Stomach (tissue), 9 donors: ENCODE results near the gene CCNH. TPM values are rescaled to one million over a fixed set of nuclear protein-coding genes. Genes with fewer than 3 reads are reported as not detected.

ENCODE experiments used
- DNase-seq, 2 donors: peaks; one replicate each; pipeline versions ENCODE4 v3.0.0 to v3.0.0-alpha.2; 2013 to 2019
- H3K27ac ChIP-seq, 5 donors: fragments of 200-600 bp in 4 of 5; sonication (generic) in 4 of 5; one replicate each; pipeline ENCODE4 v1.5.1; 2013 to 2019; ENCODE audit warnings: mild to moderate bottlenecking in 1 of 5, moderate library complexity in 1 of 5
- H3K27me3 ChIP-seq, 3 donors: fragments of 200-600 bp; sonication (generic); one replicate each; pipeline ENCODE4 v1.5.1; 2017 to 2019; ENCODE audit warnings: mixed run types in 1 of 3
- H3K36me3 ChIP-seq, 4 donors: fragments of 200-600 bp; sonication (generic); 1 replicate in 3 of 4; 2 replicates in 1 of 4; pipeline ENCODE4 v1.5.1; 2016 to 2019
- H3K4me1 ChIP-seq, 4 donors: fragments of 200-600 bp; sonication (generic); one replicate each; pipeline ENCODE4 v1.5.1; 2016 to 2019
- H3K4me3 ChIP-seq, 4 donors: fragments of 200-600 bp; sonication (generic) in 3 of 4; one replicate each; pipeline ENCODE4 v1.5.1; 2016 to 2019; ENCODE audit warnings: mild to moderate bottlenecking in 1 of 4
- H3K9me3 ChIP-seq, 4 donors: fragments of 200-600 bp; sonication (generic); one replicate each; pipeline ENCODE4 v1.5.1; 2016 to 2019
- EP300 ChIP-seq: sonication (generic); formaldehyde crosslinking; IDR thresholded peaks from one replicate; pipeline ENCODE4 v1.6.1; 2017; ENCODE audit warnings: antibody characterized with exemption
- POLR2A ChIP-seq, 4 donors: fragments of 450-650 bp; IDR thresholded peaks; one replicate each; pipeline ENCODE4 v1.6.1; 2016; ENCODE audit warnings: antibody characterized with exemption in 4 of 4, control low read depth in 2 of 4, mild to moderate bottlenecking in 1 of 4, moderate library complexity in 1 of 4
- POLR2AphosphoS5 ChIP-seq, 3 donors: sonication (generic); formaldehyde crosslinking; IDR thresholded peaks; one replicate each; pipeline ENCODE4 v1.6.1; 2016; ENCODE audit warnings: antibody characterized with exemption in 3 of 3
- WGBS, 5 donors: extraction: QIAGEN DNeasy Blood & Tissue Kit in 3 of 5; methylation state at CpG; one replicate each; pipeline versions ENCODE4 v1.1.5 to v1.1.7; 2013 to 2018; 5-methylcytosine and 5-hydroxymethylcytosine counted together
- intact Hi-C: fragments of 100-400 bp; cut with DNase I; formaldehyde crosslinking; loops from one replicate; pipeline ENCODE4 v1.15.1; 2023; ENCODE audit warnings: low total_unique reads
- polyA plus RNA-seq, 3 donors: library from polyadenylated mRNA; stranded (reverse); fragments of 200-250 nt; gene quantifications; one replicate each; pipeline ENCODE4 v1.2.3, GENCODE V29; 2013
- small RNA-seq, 4 donors: library from RNA; depleted of rRNA; stranded (forward); fragments of <200 nt; gene quantifications; one replicate each; pipeline ENCODE3, GENCODE V24; 2016
- total RNA-seq, 5 donors: library from RNA; depleted of rRNA; stranded (reverse); fragments of >200 nt; gene quantifications; one replicate each; pipeline versions ENCODE4 v1.1.0 to v1.2.3, GENCODE V29; 2014 to 2016
- TF ChIP-seq, protein P1 (sequence below), 7 experiments: fragments of 450-650 bp in 4 of 7; fragments of 200-600 bp in 3 of 7; sonication (generic) in 3 of 7; IDR thresholded peaks; one replicate each; pipeline ENCODE4 v1.5.1; 2016 to 2019; ENCODE audit warnings: antibody characterized with exemption in 7 of 7, control low read depth in 2 of 7, mild to moderate bottlenecking in 1 of 7
- donor health status: healthy with polysubstance abuse.
- donor health status: Bipolar disorder and iron deficiency.
- donor health status: healthy.

CCNH gene
- total and polyA plus RNA-seq, 8 donors = 30.4 to 219 (median 103) TPM

DNA sequence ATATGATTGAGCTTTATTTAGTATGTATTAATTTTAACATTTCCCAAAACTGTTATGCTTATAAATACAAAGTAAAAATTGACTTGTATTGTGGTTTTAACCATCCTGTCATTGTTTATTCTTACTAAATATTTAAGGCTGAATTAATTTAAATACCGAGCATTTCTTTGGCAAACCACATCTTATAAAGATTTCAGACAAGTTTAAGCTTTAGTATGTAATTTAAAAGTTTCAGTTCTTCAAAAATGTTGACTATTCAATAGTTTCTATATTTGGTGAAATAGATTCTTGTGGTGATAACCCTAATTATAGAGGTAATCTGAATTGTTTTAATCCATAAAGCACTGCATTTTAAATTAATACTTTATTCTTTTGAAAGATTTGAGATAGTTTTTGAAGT, 65.5 kb downstream of the CCNH start:
- no peaks in the 10 kb centered on the region for H3K27me3 ChIP-seq
- intact Hi-C loops = no loop called here
- DNase-seq = no peak
- H3K4me3 ChIP-seq = no peak overlapping the region
- WGBS, 5 donors = 71 to 83% (median 81%) methylated on average over 1 of the region's 1 CpG
- TF ChIP-seq POLR2A (IDR thresholded peaks at IDR 0.05) (no peak), EP300 (no peak), POLR2AphosphoS5 (IDR thresholded peaks at IDR 0.05) (no peak)
- TF ChIP-seq, protein P1, sequence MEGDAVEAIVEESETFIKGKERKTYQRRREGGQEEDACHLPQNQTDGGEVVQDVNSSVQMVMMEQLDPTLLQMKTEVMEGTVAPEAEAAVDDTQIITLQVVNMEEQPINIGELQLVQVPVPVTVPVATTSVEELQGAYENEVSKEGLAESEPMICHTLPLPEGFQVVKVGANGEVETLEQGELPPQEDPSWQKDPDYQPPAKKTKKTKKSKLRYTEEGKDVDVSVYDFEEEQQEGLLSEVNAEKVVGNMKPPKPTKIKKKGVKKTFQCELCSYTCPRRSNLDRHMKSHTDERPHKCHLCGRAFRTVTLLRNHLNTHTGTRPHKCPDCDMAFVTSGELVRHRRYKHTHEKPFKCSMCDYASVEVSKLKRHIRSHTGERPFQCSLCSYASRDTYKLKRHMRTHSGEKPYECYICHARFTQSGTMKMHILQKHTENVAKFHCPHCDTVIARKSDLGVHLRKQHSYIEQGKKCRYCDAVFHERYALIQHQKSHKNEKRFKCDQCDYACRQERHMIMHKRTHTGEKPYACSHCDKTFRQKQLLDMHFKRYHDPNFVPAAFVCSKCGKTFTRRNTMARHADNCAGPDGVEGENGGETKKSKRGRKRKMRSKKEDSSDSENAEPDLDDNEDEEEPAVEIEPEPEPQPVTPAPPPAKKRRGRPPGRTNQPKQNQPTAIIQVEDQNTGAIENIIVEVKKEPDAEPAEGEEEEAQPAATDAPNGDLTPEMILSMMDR (IDR thresholded peaks at IDR 0.05) = no peak
- H3K9me3 ChIP-seq = no peaks in the 10 kb centered on the region
- H3K4me1 ChIP-seq = no peaks in the 10 kb centered on the region
- H3K27ac ChIP-seq = no peak overlapping the region
- peaks cover 0 to 33% (median 27%) of the 10 kb centered on the region in 4 donors for H3K36me3 ChIP-seq

Small RNA genes within 50 kb of the gene (small RNA-seq; reads per million reads assigned to genes)
- gene RNU6-727P = 0 reads per million in 4 donors

Other genes starting within 250 kb of the CCNH start
- gene RASA1, start 145.0 kb downstream of the CCNH start, total RNA-seq = 10 to 100 TPM; 17.7 to 89.3 (median 22.2) TPM
- 10 to 100 TPM in 1 of 3 donors, 1 to 10 TPM in 2; 7.3 to 10.1 (median 8.4) TPM for gene RASA1, start 145.0 kb downstream of the CCNH start, polyA plus RNA-seq